GM18951 (cell line): Measurements from ENCODE around the gene SMURF1.
"Not testable (repeated sequence)": the region's sequence is repeated elsewhere in the genome, so short reads cannot be mapped to it uniquely, and the experiment has no call there.

Experiments used
- POLR2A ChIP-seq: IDR thresholded peaks from 4 replicates; pipeline ENCODE4 v1.6.1; 2011; ENCODE audit warnings: mild to moderate bottlenecking; ENCODE audit not compliant: insufficient read length, insufficient read depth; ENCODE audit errors: extremely low read depth
- in situ Hi-C: fragments of 300-500 bp; cut with MboI; formaldehyde crosslinking; loops from one replicate; pipeline ENCODE4 v1.12.0; 2022; ENCODE audit warnings: low sequenced_read_pairs, mixed read lengths, inconsistent platforms; ENCODE audit not compliant: unreplicated experiment

SMURF1 gene

DNA sequence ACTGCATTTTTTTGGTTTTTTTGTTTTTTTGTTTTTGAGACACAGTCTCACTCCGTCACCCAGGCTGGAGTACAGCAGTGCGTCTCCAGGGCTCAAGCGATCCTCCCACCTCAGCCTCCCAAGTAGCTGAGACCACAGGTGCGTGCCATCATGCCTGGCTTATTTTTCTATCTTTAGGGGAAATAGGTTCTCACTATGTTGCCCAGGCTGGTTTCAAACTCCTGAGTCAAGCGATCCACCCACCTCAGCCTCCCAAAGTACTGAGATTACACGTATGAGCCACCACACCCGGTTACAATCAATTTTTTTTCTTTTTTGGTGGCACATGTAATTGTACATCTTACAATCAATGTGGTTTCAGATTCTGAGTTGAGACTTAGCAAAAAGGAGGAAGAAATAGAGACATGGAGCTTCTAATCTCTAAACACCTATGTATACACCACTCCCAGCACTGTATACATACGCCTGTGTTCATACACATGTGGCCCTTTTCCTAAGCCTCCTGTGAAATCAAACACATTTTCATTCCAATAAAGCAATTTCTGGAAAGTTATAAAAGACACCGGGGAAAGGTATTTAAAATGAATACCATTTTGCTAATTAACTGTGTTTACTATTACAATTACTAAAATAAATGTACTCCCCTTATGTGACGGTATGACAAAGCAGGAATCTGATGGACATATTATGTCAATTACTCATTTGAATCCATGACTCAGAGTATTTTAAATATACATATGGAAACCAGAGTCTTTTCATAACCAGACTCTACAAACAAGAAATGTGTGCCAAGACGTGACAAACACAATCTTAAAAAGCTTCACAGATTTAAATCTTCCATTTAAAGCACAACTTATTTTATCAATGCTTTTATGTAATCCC, 40.9 kb downstream of the SMURF1 start:
- in situ Hi-C loops: no loop called here
- TF ChIP-seq POLR2A: no peak

DNA sequence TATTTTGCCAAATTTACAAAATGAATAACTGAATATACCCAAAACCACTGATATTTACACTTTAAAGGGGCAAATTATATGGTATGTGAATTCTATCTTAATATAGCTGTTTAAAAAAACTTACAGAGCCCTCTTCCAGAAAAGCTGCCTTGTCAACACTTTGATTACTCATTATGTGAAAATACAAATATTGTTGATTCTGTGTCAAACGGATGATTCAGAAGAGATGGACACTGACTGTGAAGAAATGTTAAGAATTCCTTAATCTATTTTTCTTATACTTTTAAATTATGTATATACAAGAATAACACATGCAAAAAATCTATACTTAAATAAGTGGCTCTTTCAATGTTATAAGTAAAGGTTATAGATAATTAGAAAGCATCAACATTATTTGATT, 41.5 kb downstream of the SMURF1 start:
- no peak for TF ChIP-seq POLR2A
- in situ Hi-C loops: no loop called here

DNA sequence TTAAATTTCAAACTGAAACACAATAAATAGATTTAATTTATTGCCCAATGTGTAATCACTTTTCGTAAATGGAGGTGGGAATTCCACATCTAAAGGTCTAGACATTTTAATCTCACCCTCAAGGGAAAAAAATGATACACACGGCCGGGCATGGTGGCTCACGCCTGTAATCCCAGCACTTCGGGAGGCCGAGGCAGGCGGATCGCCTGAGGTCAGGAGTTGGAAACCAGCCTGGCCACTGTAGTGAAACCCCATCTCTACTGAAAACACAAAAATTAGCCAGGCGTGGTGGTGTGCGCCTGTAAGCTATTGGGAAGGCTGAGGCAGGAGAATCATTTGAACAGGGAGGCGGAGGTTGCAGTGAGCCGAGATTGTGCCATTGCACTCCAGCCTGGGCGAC, 42.4 kb downstream of the SMURF1 start:
- in situ Hi-C loops: not testable (repeated sequence)

DNA sequence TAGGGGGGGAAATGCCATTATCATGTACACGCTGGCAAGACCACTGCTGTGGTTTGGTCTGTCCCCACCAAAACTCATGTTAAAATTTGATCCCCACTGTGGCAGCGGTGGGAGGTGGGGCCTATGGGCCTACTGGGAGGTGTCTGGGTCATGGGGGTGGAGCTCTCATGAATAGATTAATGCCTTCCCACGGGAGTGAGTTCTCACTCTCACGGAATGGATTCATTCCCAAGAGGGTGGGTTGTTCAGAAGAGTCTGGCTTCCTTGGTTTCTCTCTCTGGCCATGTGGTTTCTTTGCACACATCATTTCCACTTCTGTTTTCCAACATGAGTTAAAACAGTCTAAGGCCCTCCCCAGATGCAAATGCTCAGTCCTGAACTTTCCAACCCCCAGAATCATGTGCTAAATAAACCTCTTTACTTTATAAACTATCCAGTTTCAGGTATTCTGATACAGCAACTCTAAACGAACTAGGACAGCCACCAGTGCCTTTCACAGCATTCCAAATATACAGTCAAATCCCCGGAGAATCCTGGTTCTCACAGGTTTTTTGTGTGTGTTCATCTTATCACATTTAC, 44.3 kb downstream of the SMURF1 start:
- in situ Hi-C loops: no loop called here
- TF ChIP-seq POLR2A: no peak

DNA sequence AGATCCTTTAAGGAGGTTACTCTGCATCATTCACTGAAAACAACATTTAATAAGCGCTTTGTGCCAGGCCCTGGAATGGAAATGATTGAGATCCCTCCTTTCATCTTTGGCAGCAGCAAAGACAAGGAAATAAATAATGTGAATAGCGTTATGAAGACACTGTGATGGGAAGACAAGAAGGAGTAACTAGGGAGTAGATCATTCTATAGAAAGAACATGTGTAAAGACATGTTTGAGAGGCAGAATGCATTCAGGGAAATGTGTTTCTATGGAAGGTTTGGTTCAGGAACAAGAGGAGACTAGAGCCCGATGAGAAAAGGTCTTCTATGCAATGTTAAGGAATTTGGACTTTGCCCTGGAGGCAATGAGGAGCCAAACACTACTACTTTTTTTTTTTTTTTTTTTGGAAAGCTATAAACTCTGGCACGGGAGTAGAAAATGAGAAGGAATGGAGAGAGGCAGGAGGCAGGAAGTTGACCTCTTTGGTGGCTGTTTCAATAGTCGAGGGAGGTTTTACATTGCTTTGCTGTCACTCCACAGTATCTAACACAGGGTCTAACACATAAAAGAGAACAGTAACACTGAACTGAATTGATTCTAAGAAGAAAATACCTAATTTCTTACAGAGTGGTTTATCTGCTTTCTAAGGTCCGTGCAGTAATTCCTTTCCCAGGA, 44.9 kb downstream of the SMURF1 start:
- no peak for TF ChIP-seq POLR2A
- in situ Hi-C loops: no loop called here

DNA sequence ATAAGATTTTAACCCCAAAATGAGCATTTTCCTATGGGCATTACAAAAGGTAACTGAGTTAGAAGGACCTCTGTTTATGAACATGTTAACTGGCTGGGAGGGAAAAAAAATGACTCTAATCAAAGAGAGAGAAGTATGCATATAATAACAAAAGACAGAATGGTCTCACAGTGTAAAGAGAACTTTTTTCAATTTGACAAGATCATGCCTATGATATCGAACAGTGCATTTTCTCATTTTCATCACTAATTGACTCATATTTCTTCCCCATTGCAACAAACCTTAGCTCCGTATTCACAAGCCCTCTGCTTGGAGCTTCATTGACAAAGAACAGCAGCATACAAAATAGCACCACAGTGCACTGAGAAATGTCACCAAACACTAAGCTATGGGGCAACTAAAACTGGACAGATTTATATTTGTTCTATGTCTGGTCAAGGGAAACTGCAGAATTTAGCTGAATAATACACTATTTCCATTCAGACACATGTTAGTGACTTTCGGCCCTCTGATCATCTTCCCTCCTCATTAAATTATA, 45.6 kb downstream of the SMURF1 start:
- in situ Hi-C loops: no loop called here
- no peak for TF ChIP-seq POLR2A

DNA sequence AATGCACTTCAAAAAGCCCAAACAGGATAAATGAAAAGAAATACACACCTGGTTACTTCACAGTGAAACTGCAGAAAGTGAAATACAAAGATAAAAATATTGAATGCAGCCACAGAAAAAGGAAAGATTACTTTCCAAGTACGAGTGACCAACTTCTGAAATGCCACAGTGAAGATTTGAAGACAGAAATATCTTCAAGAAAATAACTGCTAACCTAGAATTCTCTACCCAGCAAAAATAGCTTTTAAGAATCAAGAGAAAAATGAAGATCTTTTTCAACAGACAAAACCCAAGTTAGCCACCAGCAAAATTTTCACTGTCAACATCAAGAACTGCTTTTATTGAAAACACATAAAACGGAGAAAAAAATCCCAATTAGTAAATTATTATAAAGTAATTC, 46.2 kb downstream of the SMURF1 start:
- TF ChIP-seq POLR2A: no peak
- in situ Hi-C loops: no loop called here

DNA sequence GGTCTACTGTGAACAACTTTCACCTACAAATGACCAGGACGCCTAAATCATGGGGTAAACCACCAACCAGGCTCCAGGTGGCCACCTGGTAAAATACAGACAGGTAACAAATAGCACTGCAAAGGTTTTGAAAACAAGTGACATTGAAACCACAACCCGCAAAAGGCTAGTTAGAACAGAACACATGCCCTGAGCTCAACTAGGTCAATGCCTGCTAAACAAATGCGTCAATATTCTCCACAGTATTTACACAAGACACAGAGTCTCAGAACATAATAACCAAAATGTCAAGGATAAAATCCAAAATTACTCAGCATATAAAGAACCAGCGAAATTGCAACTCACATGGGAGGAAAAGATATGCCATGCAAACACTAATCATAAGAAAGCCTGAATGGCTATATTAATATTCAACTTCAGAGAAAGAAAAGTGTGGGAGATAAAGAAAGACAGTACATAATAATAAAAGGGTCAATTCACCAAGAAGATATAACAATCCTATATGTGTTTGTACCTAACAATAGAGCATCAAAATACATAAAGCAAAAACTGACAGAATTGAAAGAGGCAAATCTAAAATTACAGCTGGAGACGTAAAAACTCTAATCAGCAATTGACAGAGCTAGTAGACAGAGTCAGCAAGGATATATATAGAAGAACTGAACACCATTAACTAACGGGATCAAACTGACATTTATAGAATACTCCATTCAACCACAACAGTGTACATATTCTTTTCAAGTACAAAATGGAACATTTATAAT, 47.6 kb downstream of the SMURF1 start:
- in situ Hi-C loops: no loop called here
- no peak for TF ChIP-seq POLR2A

DNA sequence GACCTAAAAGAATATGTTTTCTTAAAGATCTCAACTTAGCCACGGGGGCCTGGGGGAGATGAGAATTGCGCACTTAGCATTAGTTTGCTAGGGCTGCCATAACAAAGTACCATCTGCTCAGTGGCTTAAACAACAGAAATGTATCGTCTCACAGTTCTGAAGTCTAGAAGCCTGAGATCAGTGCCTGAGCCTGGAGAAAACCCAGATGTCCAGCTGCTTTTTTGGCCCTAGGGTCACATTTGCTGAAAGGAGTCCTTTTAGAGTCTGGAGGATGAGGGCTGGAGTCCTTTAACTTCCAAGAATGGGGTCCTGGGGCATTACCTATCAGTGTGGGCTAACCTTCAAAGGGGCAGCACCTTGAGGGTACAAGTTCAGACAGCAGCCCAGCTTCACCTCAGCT, 48.2 kb downstream of the SMURF1 start:
- no peak for TF ChIP-seq POLR2A
- in situ Hi-C loops: no loop called here

DNA sequence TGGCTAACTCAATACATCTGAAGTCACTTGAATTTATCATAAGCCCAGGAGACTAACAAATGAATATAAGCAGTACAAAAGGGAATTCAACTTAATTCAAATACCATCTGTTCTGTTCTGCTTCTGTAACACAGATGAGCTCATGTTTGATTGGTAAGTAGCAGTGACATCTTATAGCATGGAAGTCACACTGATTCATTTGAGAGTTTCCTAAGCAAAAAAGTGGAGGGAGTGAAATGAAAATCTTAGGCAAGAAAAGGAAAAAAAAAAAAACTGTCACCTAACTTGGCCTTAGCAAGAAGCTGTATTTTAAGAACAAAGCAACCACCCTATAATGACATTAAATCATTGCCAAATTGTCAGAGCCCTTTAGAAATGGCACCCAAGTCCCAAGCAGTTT, 49.5 kb downstream of the SMURF1 start:
- in situ Hi-C loops: no loop called here
- TF ChIP-seq POLR2A: no peak

DNA sequence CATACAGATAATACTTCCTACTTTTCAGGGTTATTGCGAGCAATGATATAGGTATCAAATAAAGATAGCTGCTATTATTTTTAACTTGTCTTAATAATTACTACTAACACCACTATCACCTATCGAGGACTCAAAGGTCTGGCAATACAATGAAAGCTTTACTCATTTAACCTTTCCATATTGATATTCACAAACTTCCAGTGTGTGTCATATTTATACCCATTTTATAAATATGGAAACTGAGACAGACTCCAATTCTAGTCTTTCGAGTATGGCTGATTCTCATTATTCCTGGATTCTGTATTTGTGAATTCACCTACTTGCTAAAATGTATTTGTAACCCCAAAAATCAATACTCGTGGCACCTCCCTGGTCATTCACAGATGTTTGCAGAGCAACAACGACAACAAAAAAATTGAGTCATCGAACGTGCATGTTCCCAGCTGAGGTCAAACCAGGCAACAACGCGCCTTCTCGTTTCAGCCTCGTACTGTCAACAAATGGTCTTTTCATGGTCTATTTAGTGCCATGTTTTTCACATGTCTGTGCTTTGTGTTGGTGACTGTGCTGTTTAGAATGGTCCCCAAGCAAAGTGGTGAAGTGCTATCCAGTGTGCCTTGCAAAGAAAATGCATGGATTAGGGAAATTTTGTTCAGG, 51.7 kb downstream of the SMURF1 start:
- in situ Hi-C loops: no loop called here
- TF ChIP-seq POLR2A: no peak

DNA sequence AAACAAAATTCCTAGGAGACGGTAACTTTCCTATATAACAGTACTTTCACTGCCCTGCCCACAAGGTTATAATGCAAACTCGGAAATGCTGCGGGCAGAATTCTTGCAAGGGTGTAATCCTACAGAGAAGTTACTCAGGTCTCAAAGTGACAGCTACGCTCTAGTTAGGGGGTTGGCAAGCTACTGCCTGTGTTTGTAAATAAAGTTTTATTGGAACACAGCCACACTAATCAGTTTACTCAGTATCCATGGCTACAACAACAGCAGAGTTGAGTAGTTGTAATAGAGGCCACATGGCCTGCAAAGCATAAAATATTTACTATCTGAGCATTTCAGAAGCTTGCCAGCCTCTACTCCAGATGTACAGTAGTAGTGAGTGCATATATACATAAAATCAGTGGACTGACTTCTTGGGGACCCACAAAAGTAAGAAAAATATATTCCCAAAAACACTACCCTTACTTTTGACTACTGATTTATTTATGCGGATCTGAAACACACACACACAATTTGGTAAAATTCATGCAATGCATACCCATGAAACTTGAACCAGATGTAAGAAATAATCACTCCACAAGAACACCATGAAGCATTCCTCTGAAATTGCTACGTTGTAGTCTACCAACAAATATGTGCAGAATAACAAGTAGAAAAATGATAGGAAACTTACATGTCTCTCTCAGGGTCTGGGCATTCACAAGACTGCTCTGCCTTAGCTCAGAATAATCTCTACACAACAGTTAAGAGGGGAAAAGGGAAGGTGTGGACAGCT, 53.0 kb downstream of the SMURF1 start:
- in situ Hi-C loops: no loop called here

More for the DNA sequence above, 53.0 kb downstream of the SMURF1 start:
- TF ChIP-seq POLR2A: no peak
